HT1080 (cell line): Measurements from ENCODE around the gene ENTREP1. TPM values are rescaled to one million over a fixed set of nuclear protein-coding genes. Genes with fewer than 3 reads are reported as not detected.
A peak's percentile ranks its signal among the peaks of the same experiment; 100 is the strongest.
"Not testable (repeated sequence)": the region's sequence is repeated elsewhere in the genome, so short reads cannot be mapped to it uniquely, and the experiment has no call there.

Experiments used
- DNase-seq: peaks from one replicate; pipeline ENCODE4 v3.0.0-alpha.2; 2015; ENCODE audit warnings: low read depth
- total RNA-seq: library from RNA; depleted of rRNA; stranded (reverse); fragments of >200 nt; shearing (Covaris generic); gene quantifications from 2 replicates; pipeline ENCODE4 v1.2.3, GENCODE V29; 2014

Gene ENTREP1
- total RNA-seq, 1 experiment from 2014 or later: 0.51 TPM

- DNase-seq: not testable (repeated sequence)
Observed at GRCh38 chr9:69409936-69410335, 84.9 kb downstream of the ENTREP1 start.

DNA sequence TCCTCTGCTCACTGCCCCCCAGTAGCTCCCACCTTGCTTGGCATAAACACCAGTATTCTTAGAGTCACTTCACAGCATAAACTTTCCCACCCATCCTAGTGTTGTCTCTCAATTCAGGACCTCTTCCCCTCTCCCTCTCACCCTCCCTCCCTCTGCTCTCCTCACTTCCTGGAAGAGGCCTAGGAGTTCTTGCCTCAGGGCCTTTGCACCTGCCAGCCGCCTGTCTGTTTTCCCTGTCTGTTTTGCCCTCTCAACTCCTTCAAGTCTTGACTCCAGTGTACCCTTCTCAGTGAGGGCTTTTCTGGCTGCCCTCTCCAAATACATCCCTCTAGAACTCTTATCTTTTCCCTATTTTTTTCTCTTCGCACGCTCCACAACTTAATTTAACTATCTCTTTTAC is 86.2 kb downstream of the ENTREP1 start:
- no peak for DNase-seq

GRCh38 chr9:69411931-69412740 is 87.1 kb downstream of the ENTREP1 start:
- DNase-seq: no peak

GRCh38 chr9:69412741-69413150 is 87.7 kb downstream of the ENTREP1 start:
- DNase-seq: peak; percentile 56

DNA sequence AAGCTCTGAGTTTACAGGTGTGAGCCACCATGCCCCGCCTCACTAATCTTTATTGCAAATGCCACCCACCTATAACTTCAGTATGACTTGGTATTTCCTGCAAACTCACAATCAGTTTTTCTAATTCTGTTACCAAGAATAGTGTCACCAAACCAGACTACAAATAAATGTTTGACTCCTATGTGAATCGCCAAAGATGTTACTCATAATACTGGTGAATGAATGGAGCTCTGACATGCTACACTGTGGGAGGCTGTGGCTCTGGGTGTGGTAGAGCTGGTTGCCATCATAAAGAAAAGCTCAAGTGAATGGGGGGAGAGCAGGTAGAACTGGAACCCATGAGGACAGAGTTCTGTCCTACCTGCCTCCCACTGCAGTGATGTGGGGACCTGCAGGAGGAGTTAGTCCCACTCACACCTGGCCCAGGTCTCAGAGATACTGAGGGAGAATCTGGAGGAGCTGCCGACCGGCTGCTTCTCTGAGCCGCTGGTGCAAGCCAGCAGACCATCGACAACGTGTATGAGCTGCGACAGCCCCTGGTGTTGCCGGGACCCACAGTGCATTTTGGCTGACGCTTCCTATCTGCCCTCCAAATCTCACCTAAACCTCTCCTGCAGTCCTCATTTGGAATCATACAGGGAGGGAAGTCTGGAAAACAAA is 95.7 kb downstream of the ENTREP1 start:
- no peak for DNase-seq

DNA sequence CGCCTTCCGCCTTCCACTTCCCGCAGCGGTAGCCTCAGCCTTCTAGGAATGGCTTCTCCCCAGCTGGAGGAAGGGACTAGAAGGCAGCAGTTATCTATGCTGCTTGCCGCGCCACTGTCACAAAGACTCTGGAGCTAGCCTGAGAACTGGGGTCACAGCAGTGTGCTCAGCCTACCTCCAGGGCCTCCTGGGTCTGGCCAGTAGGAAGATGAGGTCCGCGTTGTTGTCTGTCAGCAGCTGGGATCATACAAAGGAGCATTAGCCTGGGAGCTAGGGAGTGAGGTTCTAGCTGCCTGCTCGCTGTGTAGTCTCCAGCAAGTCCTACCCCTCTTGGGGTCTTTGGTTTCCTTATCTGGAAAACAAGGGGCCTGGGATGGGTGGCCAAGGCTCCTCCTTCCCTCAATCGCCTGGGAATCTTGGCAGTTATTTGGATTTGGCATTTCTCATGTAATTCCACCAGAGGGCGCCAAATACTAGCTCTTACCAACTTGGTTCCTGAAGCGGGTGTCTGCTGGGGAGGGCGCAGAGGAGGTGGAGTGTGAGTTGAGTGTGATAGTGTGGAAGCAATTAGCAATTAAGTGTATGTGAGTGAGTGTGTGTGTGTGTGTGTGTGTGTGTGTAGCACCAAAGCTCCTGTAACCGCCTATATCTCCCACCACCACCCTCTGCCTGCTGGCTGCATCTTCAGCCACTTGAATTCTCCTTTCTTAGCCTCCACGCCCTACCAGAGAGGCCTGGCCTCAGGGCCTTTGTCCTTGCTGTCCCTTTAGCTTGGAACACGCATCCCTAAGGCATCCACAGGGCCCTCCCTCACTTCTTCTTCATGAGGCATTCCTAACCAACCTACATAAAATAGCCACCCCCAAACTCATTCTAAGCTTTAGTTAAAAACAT is 97.1 kb downstream of the ENTREP1 start:
- DNase-seq: peak; percentile 58

DNA sequence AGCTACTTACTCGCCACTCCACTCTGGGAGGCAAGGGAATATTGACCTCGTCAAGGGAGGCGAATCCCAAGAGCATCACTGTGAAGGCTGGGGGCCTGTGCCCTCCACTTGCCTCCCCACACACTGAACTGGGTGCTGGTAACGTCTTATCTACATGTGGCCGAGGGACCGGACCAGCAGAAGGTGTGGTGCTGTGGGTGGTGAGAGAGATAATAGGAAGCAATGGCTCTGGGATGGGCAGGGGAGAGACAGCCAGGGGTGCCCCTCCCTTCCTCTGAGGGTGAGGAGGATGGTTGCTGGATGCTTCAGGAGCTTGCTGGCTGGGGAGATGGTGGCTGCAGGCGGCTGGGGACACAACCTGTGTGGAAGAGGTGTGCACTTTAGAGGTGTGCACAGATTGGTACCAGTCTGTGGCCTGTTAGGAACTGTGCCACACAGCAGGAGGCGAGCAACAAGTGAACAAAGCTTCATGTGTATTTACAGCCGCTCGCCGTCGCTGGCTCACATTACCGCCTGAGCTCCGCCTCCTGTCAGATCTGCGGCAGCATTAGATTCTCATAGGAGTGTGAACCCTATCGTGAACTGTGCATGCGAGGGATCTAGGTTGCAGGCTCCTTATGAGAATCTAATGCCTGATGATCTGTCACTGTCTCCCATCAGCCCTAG is 100.3 kb downstream of the ENTREP1 start:
- no peak for DNase-seq

- DNase-seq: no peak
Observed at GRCh38 chr9:69427286-69427685, 102.3 kb downstream of the ENTREP1 start.

- no peak for DNase-seq
Observed at GRCh38 chr9:69428017-69428785, 103.2 kb downstream of the ENTREP1 start.

- no peak for DNase-seq
Observed at GRCh38 chr9:69429281-69429680, 104.3 kb downstream of the ENTREP1 start.

GRCh38 chr9:69430206-69430605 is 105.2 kb downstream of the ENTREP1 start:
- no peak for DNase-seq

- no peak for DNase-seq
Observed at GRCh38 chr9:69431203-69431602, 106.2 kb downstream of the ENTREP1 start.

GRCh38 chr9:69431777-69432176 is 106.8 kb downstream of the ENTREP1 start:
- DNase-seq: no peak

- no peak for DNase-seq
Observed at GRCh38 chr9:69432623-69433022, 107.6 kb downstream of the ENTREP1 start.

GRCh38 chr9:69433392-69433791 is 108.4 kb downstream of the ENTREP1 start:
- DNase-seq: no peak

- no peak for DNase-seq
Observed at GRCh38 chr9:69433968-69434367, 109.0 kb downstream of the ENTREP1 start.

DNA sequence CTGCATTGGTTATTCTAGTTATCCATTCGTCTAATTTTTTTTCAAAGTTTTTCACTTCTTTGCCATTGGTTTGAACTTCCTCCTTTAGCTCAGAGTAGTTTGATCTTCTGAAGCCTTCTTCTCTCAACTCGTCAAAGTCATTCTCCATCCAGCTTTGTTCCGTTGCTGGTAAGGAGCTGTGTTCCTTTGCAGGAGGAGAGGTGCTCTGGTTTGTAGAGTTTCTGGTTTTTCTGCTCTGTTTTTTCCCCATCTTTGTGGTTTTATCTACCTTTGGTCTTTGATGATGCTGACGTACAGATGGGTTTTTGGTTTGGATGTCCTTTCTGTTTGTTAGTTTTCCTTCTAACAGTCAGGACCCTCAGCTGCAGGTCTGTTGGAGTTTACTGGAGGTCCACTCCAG is 114.6 kb downstream of the ENTREP1 start:
- not testable (repeated sequence) for DNase-seq

DNA sequence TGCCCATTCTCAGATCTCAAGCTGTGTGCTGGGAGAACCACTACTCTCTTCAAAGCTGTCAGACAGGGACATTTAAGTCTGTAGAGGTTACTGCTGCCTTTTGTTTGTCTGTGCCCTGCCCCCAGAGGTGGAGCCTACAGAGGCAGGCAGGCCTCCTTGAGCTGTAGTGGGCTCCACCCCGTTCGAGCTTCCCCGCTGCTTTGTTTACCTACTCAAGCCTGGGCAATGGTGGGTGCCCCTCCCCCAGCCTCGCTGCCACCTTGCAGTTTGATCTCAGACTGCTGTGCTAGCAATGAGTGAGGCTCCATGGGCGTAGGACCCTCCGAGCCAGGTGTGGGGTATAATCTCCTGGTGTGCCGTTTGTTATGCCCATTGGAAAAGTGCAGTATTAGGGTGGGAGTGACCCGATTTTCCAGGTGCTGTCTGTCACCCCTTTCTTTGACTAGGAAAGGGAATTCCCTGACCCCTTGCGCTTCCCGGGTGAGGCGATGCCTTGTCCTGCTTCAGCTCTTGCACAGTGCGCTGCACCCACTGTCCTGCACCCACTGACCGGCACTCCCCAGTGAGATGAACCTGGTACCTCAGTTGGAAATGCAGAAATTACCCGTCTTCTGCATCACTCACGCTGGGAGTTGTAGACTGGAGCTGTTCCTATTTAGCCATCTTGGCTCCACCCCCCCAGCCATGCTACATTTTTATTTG is 115.4 kb downstream of the ENTREP1 start:
- not testable (repeated sequence) for DNase-seq
